Neural cell (in vitro differentiated cells): ENCODE results near the gene KRT2. TPM values are rescaled to one million over a fixed set of nuclear protein-coding genes. Genes with fewer than 3 reads are reported as not detected.

Source experiments
- H2AFZ ChIP-seq: fragments of 200-600, 300-800 bp; sonication (generic), shearing (Covaris generic); 2 replicates; pipeline ENCODE4 v1.6.0; 2014; ENCODE audit warnings: low read depth, mild to moderate bottlenecking, antibody characterized with exemption, low read length, moderate library complexity
- H3F3A ChIP-seq: fragments of 200-600 bp; shearing (Covaris generic); 2 replicates; pipeline ENCODE4 v1.6.1; 2016; ENCODE audit warnings: mild to moderate bottlenecking, moderate library complexity, mixed read lengths, antibody characterized with exemption, low read length; ENCODE audit not compliant: insufficient read depth, poor library complexity, severe bottlenecking
- H3K27ac ChIP-seq: fragments of 200-600, 300-800 bp; sonication (generic), shearing (Covaris generic); 2 replicates; pipeline ENCODE4 v1.5.1; 2014; ENCODE audit warnings: mild to moderate bottlenecking, low read length, moderate library complexity
- H3K27me3 ChIP-seq: fragments of 300-800, 200-600 bp; sonication (generic), shearing (Covaris generic); 2 replicates; pipeline ENCODE4 v1.6.0; 2014; ENCODE audit warnings: mild to moderate bottlenecking, low read depth, low read length, moderate library complexity; ENCODE audit not compliant: insufficient read depth
- H3K36me3 ChIP-seq: fragments of 300-800, 200-600 bp; sonication (generic), shearing (Covaris generic); 2 replicates; pipeline ENCODE4 v1.5.1; 2014; ENCODE audit warnings: mild to moderate bottlenecking, antibody characterized with exemption, low read length, moderate library complexity; ENCODE audit not compliant: insufficient read depth
- H3K4me2 ChIP-seq: fragments of 300-800, 200-600 bp; sonication (generic), shearing (Covaris generic); 2 replicates; pipeline ENCODE4 v1.6.0; 2014; ENCODE audit warnings: mild to moderate bottlenecking, low read length
- H3K4me3 ChIP-seq: fragments of 300-800, 200-600 bp; sonication (generic), shearing (Covaris generic); 2 replicates; pipeline ENCODE4 v1.5.1; 2014; ENCODE audit warnings: mild to moderate bottlenecking, low read length, moderate library complexity
- H3K79me2 ChIP-seq: fragments of 200-600 bp; shearing (Covaris generic); replicated peaks from 2 replicates; pipeline ENCODE4 v1.6.0; 2014; ENCODE audit warnings: mild to moderate bottlenecking, low read length, moderate library complexity; ENCODE audit not compliant: insufficient read depth
- H3K9ac ChIP-seq: fragments of 300-800, 200-600 bp; sonication (generic), shearing (Covaris generic); 2 replicates; pipeline ENCODE4 v1.6.1; 2016; ENCODE audit warnings: mild to moderate bottlenecking, low read length, mixed read lengths
- H3K9me2 ChIP-seq: fragments of 200-600 bp; shearing (Covaris generic); 2 replicates; pipeline ENCODE4 v1.6.1; 2016; ENCODE audit warnings: mild to moderate bottlenecking, low read length, mixed read lengths; ENCODE audit not compliant: insufficient read depth
- H3K9me3 ChIP-seq: fragments of 200-600, 300-800 bp; sonication (generic), shearing (Covaris generic); 2 replicates; pipeline ENCODE4 v1.6.1; 2016; ENCODE audit warnings: mild to moderate bottlenecking, mixed run types, low read length, moderate library complexity, mixed read lengths
- H4K20me1 ChIP-seq: fragments of 200-600 bp; shearing (Covaris generic); 2 replicates; pipeline ENCODE4 v1.6.1; 2016; ENCODE audit warnings: mild to moderate bottlenecking, mixed run types; ENCODE audit not compliant: insufficient read depth
- EP300 ChIP-seq: fragments of 450-650 bp; conservative IDR thresholded peaks from 2 replicates; pipeline ENCODE4 v1.6.1; 2014; ENCODE audit warnings: antibody characterized with exemption, mild to moderate bottlenecking, moderate library complexity; ENCODE audit not compliant: poor library complexity, severe bottlenecking
- EZH2 ChIP-seq: fragments of 200-600, 300-800 bp; shearing (Covaris generic), sonication (generic); IDR thresholded peaks from 2 replicates; pipeline ENCODE4 v1.6.1; 2014; ENCODE audit warnings: antibody characterized with exemption, low read length, borderline replicate concordance, mild to moderate bottlenecking; ENCODE audit not compliant: insufficient read depth, poor library complexity, severe bottlenecking
- MXI1 ChIP-seq: fragments of 450-650 bp; conservative IDR thresholded peaks from 2 replicates; pipeline ENCODE4 v1.6.1; 2014; ENCODE audit warnings: antibody characterized with exemption, mild to moderate bottlenecking; ENCODE audit not compliant: poor library complexity, severe bottlenecking
- POLR2AphosphoS5 ChIP-seq: IDR thresholded peaks from 2 replicates; pipeline ENCODE4 v1.6.1; 2012
- RAD21 ChIP-seq: fragments of 450-650 bp; conservative IDR thresholded peaks from 2 replicates; pipeline ENCODE4 v1.6.1; 2014; ENCODE audit warnings: antibody characterized with exemption, mild to moderate bottlenecking, moderate library complexity
- REST ChIP-seq: IDR thresholded peaks from 2 replicates; pipeline ENCODE4 v1.6.1; 2012; ENCODE audit warnings: borderline replicate concordance
- SMC3 ChIP-seq: fragments of 450-650 bp; conservative IDR thresholded peaks from 2 replicates; pipeline ENCODE4 v1.6.1; 2014; ENCODE audit warnings: antibody characterized with exemption, mild to moderate bottlenecking, moderate library complexity; ENCODE audit not compliant: poor library complexity
- TAF1 ChIP-seq: IDR thresholded peaks from 2 replicates; pipeline ENCODE4 v1.6.1; 2012; ENCODE audit warnings: low read depth
- polyA plus RNA-seq: library from polyadenylated mRNA; depleted of rRNA; stranded (reverse); fragments of >200 nt; gene quantifications from 2 replicates; pipeline ENCODE4 v1.2.3, GENCODE V29; 2014
- TF ChIP-seq, protein P1 (sequence below): fragments of 450-650 bp; IDR thresholded peaks from 2 replicates; pipeline ENCODE4 v1.5.1; 2014; ENCODE audit warnings: antibody characterized with exemption, mild to moderate bottlenecking, moderate library complexity; ENCODE audit not compliant: poor library complexity, severe bottlenecking

Gene KRT2
- polyA plus RNA-seq, 1 donor from 2014 or later = not detected

- Histone ChIP-seq H3K4me2 (peak overlapping the region; percentile 48), H3K36me3 (no peaks in the 10 kb centered on the region), H3K27me3 (peaks cover 19% of the 10 kb centered on the region), H2AFZ (peak overlapping the region; percentile 68), H3K27ac (no peak overlapping the region), H3K9me3 (no peaks in the 10 kb centered on the region), H4K20me1 (no peaks in the 10 kb centered on the region), H3K79me2 (no peaks in the 10 kb centered on the region), H3F3A (no peaks in the 10 kb centered on the region), H3K4me3 (peak overlapping the region; percentile 64), H3K9ac (peak overlapping the region; percentile 52), H3K9me2 (no peaks in the 10 kb centered on the region)
- TF ChIP-seq EZH2 = no peak
- TF ChIP-seq EP300 = no peak
- no peak for TF ChIP-seq SMC3
- no peak for TF ChIP-seq MXI1
- no peak for TF ChIP-seq TAF1
- no peak for TF ChIP-seq RAD21
- no peak for TF ChIP-seq POLR2AphosphoS5
- no peak for TF ChIP-seq REST
- TF ChIP-seq, protein P1, sequence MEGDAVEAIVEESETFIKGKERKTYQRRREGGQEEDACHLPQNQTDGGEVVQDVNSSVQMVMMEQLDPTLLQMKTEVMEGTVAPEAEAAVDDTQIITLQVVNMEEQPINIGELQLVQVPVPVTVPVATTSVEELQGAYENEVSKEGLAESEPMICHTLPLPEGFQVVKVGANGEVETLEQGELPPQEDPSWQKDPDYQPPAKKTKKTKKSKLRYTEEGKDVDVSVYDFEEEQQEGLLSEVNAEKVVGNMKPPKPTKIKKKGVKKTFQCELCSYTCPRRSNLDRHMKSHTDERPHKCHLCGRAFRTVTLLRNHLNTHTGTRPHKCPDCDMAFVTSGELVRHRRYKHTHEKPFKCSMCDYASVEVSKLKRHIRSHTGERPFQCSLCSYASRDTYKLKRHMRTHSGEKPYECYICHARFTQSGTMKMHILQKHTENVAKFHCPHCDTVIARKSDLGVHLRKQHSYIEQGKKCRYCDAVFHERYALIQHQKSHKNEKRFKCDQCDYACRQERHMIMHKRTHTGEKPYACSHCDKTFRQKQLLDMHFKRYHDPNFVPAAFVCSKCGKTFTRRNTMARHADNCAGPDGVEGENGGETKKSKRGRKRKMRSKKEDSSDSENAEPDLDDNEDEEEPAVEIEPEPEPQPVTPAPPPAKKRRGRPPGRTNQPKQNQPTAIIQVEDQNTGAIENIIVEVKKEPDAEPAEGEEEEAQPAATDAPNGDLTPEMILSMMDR = no peak
Measured at GRCh38 chr12:52691076-52691840, 39.2 kb upstream of the KRT2 start.

GRCh38 chr12:52690351-52691075 lies 38.5 kb upstream of the KRT2 start:
- H3K27me3 ChIP-seq = peaks cover 19% of the 10 kb centered on the region
- H3F3A ChIP-seq = no peaks in the 10 kb centered on the region
- H3K36me3 ChIP-seq = no peaks in the 10 kb centered on the region
- TF ChIP-seq MXI1 (no peak), POLR2AphosphoS5 (no peak), RAD21 (no peak), REST (no peak), SMC3 (no peak), TAF1 (no peak), EZH2 (no peak), EP300 (no peak)
- TF ChIP-seq, protein P1 = no peak
- H3K4me2 ChIP-seq = peak overlapping the region; percentile 48
- H3K27ac ChIP-seq = no peak overlapping the region
- no peaks in the 10 kb centered on the region for H3K79me2 ChIP-seq
- H3K9me3 ChIP-seq = no peaks in the 10 kb centered on the region
- no peaks in the 10 kb centered on the region for H3K9me2 ChIP-seq
- H3K4me3 ChIP-seq = peak overlapping the region; percentile 64
- H2AFZ ChIP-seq = peak overlapping the region; percentile 68
- no peaks in the 10 kb centered on the region for H4K20me1 ChIP-seq
- H3K9ac ChIP-seq = peak overlapping the region; percentile 52
